Endodermal cell (in vitro differentiated cells): Measurements from ENCODE around the gene AGK. TPM values are rescaled to one million over a fixed set of nuclear protein-coding genes. Genes with fewer than 3 reads are reported as not detected.

Experiments
- DNase-seq: peaks from one replicate; pipeline ENCODE4 v3.0.0-alpha.2; 2017
- H3K27ac ChIP-seq: 2 replicates; pipeline ENCODE4 v1.5.1; 2013; ENCODE audit warnings: mild to moderate bottlenecking, low read depth, low read length, moderate library complexity
- H3K27me3 ChIP-seq: 2 replicates; pipeline ENCODE4 v1.6.1; 2013; ENCODE audit warnings: mild to moderate bottlenecking, low read length, moderate library complexity; ENCODE audit not compliant: insufficient read depth, control insufficient read depth, poor library complexity, severe bottlenecking
- H3K36me3 ChIP-seq: 2 replicates; pipeline ENCODE4 v1.7.0; 2013; ENCODE audit warnings: mild to moderate bottlenecking, low read length, moderate library complexity; ENCODE audit not compliant: control insufficient read depth, insufficient read depth
- H3K4me1 ChIP-seq: one replicate; pipeline ENCODE4 v1.7.0; 2013; ENCODE audit warnings: low read length; ENCODE audit not compliant: control insufficient read depth, insufficient read depth
- H3K4me3 ChIP-seq: 2 replicates; pipeline ENCODE4 v1.5.1; 2013; ENCODE audit warnings: mild to moderate bottlenecking, low read length, moderate library complexity
- H3K9ac ChIP-seq: 2 replicates; pipeline ENCODE4 v1.6.1; 2013; ENCODE audit warnings: mild to moderate bottlenecking, low read length, moderate library complexity; ENCODE audit not compliant: poor library complexity, severe bottlenecking; ENCODE audit errors: extremely low read depth
- H3K9me3 ChIP-seq: 2 replicates; pipeline ENCODE4 v1.6.1; 2013; ENCODE audit warnings: mild to moderate bottlenecking, low read length, moderate library complexity; ENCODE audit not compliant: control insufficient read depth
- H3K27ac Mint-ChIP-seq: 2 replicates; pipeline ENCODE4 v1.8.0; 2020; ENCODE audit warnings: mixed read lengths
- H3K27me3 Mint-ChIP-seq: 2 replicates; pipeline ENCODE4 v1.8.0; 2021; ENCODE audit warnings: mild to moderate bottlenecking, mixed read lengths; ENCODE audit not compliant: insufficient read depth
- H3K36me3 Mint-ChIP-seq: 2 replicates; pipeline ENCODE4 v1.8.0; 2020; ENCODE audit warnings: low read depth, mixed read lengths
- H3K4me1 Mint-ChIP-seq: 2 replicates; pipeline ENCODE4 v1.8.0; 2020; ENCODE audit warnings: mixed read lengths
- H3K4me3 Mint-ChIP-seq: 2 replicates; pipeline ENCODE4 v1.8.0; 2020; ENCODE audit warnings: mild to moderate bottlenecking, moderate library complexity, mixed read lengths
- H3K9me3 Mint-ChIP-seq: 2 replicates; pipeline ENCODE4 v1.8.0; 2020; ENCODE audit warnings: mild to moderate bottlenecking, mixed read lengths
- WGBS, 2 experiments: methylation state at CpG; one replicate each; pipeline versions ENCODE4 v1.1.5 to v1.1.7; 2013; ENCODE audit warnings: missing lambda C conversion rate in 2 of 2, mixed read lengths in 1 of 2; ENCODE audit not compliant: insufficient coverage in 1 of 2, insufficient read length in 1 of 2; 5-methylcytosine and 5-hydroxymethylcytosine counted together
- total RNA-seq, 2 donors: library from RNA; stranded (reverse); fragmentation: NEBNext Ultra II Directional in 1 of 2; extraction: Animal tissue kit (Norgen Biotek cat#: 25700) in 1 of 2; gene quantifications; 2 replicates in 1 of 2; 3 replicates in 1 of 2; pipeline ENCODE4 v1.2.1, GENCODE V29; 2021
- TF ChIP-seq, protein P1 (sequence below): fragments of 200-600 bp; sonication (generic); conservative IDR thresholded peaks from 2 replicates; pipeline ENCODE4 v1.5.0; 2021; ENCODE audit warnings: antibody characterized with exemption, mild to moderate bottlenecking

AGK gene
- total RNA-seq, 2 donors from 2014 or later, result 30.2 to 41.7 TPM

DNA sequence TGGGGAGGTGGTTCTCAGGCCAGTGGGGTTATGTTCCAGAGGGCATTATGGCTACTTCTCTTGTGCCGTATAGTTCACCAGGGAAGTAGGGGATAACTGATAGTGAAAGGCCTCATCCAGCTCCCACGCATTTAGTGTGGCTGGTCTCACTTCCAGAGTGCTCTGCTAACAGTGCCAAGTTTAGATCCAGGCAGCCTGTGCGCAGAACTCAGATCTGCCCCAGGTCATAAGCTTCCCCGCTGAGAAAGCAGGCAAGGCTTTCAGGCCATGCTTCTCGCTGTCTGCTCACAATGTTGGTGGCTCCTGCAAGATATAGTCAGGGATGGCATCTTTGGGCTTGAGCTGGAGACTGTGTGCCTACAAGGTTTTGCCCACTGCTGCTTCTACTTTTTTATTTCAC, 11.3 kb downstream of the AGK start:
- H3K36me3 ChIP-seq, result peaks cover 35% of the 10 kb centered on the region
- DNase-seq, result no peak
- Mint-ChIP-seq H3K4me3 (no peak overlapping the region), H3K9me3 (peaks cover 6% of the 10 kb centered on the region), H3K36me3 (peaks cover 65% of the 10 kb centered on the region), H3K27ac (no peak overlapping the region), H3K27me3 (no peaks in the 10 kb centered on the region), H3K4me1 (peaks cover 1% of the 10 kb centered on the region)
- TF ChIP-seq, protein P1, sequence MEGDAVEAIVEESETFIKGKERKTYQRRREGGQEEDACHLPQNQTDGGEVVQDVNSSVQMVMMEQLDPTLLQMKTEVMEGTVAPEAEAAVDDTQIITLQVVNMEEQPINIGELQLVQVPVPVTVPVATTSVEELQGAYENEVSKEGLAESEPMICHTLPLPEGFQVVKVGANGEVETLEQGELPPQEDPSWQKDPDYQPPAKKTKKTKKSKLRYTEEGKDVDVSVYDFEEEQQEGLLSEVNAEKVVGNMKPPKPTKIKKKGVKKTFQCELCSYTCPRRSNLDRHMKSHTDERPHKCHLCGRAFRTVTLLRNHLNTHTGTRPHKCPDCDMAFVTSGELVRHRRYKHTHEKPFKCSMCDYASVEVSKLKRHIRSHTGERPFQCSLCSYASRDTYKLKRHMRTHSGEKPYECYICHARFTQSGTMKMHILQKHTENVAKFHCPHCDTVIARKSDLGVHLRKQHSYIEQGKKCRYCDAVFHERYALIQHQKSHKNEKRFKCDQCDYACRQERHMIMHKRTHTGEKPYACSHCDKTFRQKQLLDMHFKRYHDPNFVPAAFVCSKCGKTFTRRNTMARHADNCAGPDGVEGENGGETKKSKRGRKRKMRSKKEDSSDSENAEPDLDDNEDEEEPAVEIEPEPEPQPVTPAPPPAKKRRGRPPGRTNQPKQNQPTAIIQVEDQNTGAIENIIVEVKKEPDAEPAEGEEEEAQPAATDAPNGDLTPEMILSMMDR, result no peak
- no peak overlapping the region for H3K9ac ChIP-seq
- no peaks in the 10 kb centered on the region for H3K4me1 ChIP-seq
- H3K27me3 ChIP-seq, result no peaks in the 10 kb centered on the region
- H3K27ac ChIP-seq, result no peak overlapping the region
- WGBS, 2 experiments, result 93 to 100% methylated on average over 5 of the region's 5 CpGs
- no peak overlapping the region for H3K4me3 ChIP-seq
- H3K9me3 ChIP-seq, result peaks cover 11% of the 10 kb centered on the region

DNA sequence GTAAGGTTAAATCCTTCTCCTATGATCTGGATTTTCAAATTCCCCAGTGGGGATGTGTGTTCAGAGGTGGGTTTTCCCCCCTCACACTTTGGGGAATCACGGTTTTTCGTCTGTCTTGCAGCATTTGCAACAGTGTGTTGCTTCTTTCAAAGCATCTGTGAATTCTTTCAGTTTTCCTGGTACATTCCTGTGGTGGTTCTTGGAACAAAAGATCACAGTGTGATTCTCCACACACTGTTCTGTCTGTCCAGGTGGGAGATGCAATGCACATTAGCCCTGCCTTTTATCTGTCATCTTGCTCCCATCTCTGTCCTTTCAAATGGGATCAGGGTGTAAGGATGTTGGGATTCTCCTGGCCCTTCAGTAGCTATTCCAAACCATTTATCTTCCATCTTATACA, 11.8 kb downstream of the AGK start:
- H3K9ac ChIP-seq, result no peak overlapping the region
- H3K9me3 ChIP-seq, result peaks cover 11% of the 10 kb centered on the region
- Mint-ChIP-seq H3K9me3 (peaks cover 6% of the 10 kb centered on the region), H3K4me1 (peaks cover 1% of the 10 kb centered on the region), H3K27ac (no peak overlapping the region), H3K4me3 (no peak overlapping the region), H3K27me3 (no peaks in the 10 kb centered on the region), H3K36me3 (peaks cover 65% of the 10 kb centered on the region)
- H3K36me3 ChIP-seq, result peaks cover 36% of the 10 kb centered on the region
- H3K27me3 ChIP-seq, result no peaks in the 10 kb centered on the region
- no peak overlapping the region for H3K27ac ChIP-seq
- no peaks in the 10 kb centered on the region for H3K4me1 ChIP-seq
- no peak for DNase-seq
- TF ChIP-seq, protein P1, result no peak
- no peak overlapping the region for H3K4me3 ChIP-seq
- 79 to 80% methylated on average over 2 of the region's 2 CpGs for WGBS, 2 experiments

DNA sequence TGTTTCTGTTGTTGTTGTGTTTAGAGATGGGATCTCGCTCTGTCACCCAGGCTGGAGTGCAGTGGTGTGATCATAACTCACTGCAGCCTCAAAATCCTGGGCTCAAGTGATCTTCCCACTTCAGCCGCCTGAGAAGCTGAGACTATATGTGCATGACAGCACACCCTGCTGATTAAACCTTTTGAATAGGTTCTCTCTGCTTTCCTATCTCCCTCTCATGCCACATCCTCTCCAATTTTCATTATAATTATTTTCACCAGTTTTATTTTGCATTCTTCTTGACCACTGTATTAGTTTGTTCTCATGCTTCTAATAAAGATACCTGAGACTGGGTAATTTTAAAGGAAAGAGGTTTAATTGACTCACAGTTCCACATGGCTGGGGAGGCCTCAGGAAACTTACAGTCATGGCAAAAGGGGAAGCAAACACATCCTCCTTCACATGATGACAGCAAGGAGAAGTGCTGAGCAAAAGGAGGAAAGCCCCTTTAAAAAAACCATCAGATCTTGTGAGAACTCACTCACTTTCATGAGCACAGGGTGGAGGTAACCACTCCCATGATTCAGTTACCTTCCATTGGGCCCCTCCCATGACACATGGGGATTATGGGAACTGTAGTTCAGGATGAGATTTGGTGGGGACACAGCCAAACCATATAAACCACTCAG, 12.9 kb downstream of the AGK start:
- TF ChIP-seq, protein P1, result no peak
- no peaks in the 10 kb centered on the region for H3K4me1 ChIP-seq
- peaks cover 1% of the 10 kb centered on the region for H3K4me1 Mint-ChIP-seq
- H3K9me3 Mint-ChIP-seq, result peaks cover 6% of the 10 kb centered on the region
- no peak overlapping the region for H3K4me3 Mint-ChIP-seq
- no peak overlapping the region for H3K9ac ChIP-seq
- peaks cover 6% of the 10 kb centered on the region for H3K9me3 ChIP-seq
- H3K36me3 Mint-ChIP-seq, result peaks cover 61% of the 10 kb centered on the region
- WGBS, 2 experiments, result 82 to 93% methylated on average over 1 to 2 of the region's 2 CpGs
- H3K27ac Mint-ChIP-seq, result no peak overlapping the region
- H3K27me3 Mint-ChIP-seq, result no peaks in the 10 kb centered on the region
- no peaks in the 10 kb centered on the region for H3K27me3 ChIP-seq
- peak; percentile 60 for DNase-seq
- H3K4me3 ChIP-seq, result no peak overlapping the region
- H3K27ac ChIP-seq, result no peak overlapping the region
- H3K36me3 ChIP-seq, result peaks cover 33% of the 10 kb centered on the region
